GM11168 (cell line): ENCODE measurements around the gene GLRA3.

Source experiments
- in situ Hi-C: fragments of 300-500 bp; cut with MboI; formaldehyde crosslinking; loops from one replicate; pipeline ENCODE4 v1.12.0; 2022; ENCODE audit warnings: low sequenced_read_pairs; ENCODE audit not compliant: unreplicated experiment

The GLRA3 gene

DNA sequence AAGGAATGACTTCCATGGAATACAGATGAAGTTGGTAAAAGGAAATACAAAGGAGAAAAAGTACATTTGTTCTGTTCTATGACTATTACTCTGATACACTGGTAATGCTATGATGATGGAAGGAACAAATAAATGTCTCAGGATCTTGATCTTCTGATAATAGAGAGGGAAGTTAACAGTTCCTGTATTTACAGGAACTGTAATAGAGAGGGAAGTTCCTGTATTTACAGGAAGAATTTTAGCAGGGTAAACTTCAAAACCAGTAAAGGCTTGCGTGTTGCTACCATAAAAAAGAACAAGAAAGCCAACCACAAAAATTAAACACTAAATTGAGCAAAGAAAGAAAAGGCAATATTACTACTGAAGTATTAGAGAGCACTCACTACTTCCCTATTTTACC lies 215.1 kb downstream of the GLRA3 start:
- in situ Hi-C loops = no loop called here

DNA sequence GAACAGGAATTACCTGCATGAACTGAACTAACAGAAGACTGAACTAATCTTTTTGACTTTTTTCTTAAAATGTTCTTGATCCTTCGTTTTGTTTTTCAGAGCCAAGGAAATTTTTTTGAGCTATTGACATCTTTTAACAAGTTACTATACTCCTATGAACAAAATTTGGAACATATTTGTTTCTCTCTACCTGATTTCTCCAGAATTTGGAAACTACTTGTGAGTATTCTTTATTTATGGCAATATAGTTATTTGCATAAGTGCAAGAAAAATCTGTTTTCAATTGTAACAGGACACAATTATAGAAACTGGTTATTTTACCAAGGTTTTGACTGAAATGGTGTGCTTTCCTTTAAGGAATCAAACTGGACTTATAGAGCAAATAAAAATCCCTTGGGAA lies 217.3 kb downstream of the GLRA3 start:
- in situ Hi-C loops = no loop called here

DNA sequence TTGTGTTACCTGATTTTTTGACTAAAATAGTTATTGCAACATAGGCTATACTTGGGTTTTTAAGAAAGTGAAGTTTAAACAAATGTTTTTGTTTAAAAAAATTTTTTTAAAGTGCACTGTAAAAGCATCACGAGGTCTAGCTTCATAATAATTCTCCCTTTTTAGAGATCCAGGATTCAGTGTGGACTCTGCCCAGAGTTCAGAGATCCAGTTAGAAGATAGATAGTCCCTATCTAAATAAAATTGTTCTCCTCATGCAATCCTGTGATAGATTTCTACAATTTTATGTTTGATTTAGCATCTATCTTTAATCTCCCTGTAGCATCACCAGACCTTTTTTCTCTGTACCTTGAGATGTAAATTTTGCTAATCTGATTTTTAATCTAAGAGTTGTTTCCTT lies 221.3 kb downstream of the GLRA3 start:
- in situ Hi-C loops = no loop called here

DNA sequence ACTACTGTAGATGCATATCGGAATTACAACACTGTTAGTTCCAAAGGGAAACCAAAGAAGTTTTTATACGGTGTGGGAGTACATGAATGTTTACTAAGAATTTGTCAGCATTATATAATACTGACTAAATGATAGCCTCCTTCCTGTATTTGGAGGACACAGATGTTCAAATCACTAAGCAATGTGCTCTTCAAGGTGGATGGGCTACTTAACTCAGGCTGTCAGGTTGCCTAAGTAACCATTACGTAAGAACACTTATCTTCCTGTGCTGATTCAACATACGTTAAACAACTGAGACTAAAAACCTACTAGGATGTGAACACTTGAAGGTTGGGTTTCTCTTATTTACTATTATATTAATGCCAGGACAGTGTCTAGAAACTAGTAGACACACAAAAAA lies 224.8 kb downstream of the GLRA3 start:
- in situ Hi-C loops = no loop called here

DNA sequence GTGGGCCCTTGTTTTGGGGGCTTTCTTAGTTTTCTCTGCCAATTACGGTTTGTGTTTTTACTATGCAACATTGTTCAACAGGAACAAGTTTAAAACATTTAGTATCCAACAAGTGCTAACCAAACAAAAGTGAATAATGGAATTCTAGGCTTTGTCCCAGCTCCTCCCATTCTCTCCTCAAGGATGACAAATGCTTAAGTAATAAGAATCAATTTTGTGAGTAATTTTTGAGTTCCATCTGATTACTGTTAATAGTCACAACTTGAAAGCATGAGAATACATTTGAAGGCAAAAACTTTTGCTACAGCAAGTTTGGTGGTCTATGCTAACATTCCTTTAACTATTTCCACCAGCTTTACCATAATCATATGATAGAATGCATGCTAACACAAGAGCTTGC lies 228.7 kb downstream of the GLRA3 start:
- in situ Hi-C loops = no loop called here

DNA sequence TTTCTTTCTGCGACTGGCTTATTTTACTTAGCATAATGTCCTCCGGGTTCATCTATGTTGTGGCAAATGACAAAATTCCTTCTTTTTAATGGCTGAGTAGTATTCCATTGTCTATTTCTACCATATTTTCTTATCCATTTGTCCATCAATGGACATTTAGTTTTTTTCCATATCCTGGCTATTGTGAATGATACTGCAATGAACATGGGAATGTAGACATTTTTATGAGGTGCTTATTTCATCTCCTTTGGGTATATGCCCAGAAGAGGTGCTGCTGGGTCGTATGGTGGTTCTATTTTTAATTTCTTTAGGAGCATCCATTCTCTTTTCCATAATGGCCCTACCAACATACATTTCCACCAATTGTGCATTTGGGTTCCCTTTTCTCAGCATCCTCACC lies 230.2 kb downstream of the GLRA3 start:
- in situ Hi-C loops = no loop called here

DNA sequence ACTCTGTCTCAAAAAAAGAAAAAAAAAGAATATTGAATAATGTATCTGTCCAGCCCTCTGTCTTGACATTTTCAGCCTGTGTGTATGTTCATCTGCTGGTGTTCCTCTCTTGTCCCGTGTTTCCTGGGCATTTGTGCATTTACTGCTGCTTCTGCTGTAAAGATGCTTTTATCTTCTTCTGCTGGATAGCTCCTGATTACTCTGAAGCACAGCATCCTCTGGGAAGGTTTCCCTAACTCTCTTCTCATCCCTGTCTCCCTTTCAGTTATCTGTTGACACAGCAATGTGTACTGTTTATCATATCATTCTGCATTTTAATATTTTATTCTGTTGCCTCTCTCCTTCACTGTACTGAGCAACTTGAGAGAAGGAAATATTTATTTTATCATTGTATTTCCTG lies 232.5 kb downstream of the GLRA3 start:
- in situ Hi-C loops = no loop called here

DNA sequence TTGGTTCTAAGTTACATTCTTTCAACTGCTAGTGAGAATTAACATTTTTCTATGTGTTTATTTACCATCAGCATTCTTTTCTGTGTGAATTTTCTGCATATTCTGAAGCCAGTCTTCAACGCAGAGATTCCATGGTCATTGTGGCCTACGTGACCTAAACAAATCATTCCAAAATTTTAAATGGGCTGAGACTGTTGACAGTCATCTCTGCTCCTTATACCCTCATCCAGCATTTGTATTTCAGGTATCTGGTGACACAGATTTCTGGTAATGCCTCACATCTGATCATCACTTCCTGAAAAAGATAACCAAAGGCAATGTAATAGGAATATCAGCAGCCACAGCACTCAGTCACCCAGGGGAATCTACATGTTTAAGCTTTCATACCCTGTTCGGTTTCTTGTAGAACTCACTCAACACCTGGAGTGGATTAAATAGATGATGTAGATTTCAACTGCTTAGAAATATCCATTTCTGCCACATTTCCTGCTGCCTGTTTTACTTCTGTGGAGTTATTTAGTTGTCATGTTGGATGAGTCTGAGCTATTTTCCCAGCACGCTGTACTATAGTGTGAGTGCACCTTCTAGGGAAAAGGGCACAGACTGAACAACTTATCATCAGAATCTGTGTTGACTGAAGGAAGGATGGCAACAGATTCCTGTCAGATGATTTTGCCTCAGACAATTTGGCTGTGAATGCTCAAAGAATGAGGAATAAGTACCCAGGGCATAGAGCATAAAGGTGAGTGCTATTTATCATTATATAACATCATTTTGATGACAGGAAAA lies 233.7 kb downstream of the GLRA3 start:
- in situ Hi-C loops = no loop called here

DNA sequence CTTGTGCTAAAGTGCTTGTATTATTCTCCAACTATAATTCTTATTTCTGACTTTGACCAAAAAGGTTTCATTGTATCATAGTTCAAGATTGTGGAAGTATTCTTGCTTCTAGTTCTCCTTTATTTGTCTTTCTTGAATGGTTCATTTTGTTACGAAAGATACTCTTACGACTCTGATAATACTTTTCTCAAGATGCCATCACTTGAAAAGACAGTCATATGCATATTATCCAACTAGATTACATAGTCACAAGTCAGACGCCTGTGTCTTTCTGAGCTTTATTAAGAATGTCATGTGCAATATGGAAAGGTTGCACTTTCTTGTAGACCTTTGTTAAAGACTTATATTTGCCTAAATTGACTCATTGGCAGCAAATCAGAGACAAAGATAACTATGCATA lies 235.3 kb downstream of the GLRA3 start:
- in situ Hi-C loops = no loop called here

DNA sequence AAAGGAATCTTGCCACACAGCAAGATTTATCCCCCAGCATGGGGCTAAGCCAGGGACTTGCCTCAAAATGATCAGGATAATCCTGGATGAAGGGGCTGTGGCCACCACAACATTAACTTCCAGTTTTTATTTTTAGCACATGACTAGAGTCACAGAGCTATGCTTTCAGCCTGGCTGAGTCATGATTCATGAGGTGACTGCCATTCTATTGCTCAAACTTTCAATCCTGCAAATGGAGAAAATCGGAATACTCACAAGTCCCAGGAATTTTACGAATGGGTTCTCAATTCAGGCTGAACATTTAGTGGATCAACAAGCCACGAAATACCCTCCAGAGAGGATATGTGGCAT lies 236.1 kb downstream of the GLRA3 start:
- in situ Hi-C loops = no loop called here

DNA sequence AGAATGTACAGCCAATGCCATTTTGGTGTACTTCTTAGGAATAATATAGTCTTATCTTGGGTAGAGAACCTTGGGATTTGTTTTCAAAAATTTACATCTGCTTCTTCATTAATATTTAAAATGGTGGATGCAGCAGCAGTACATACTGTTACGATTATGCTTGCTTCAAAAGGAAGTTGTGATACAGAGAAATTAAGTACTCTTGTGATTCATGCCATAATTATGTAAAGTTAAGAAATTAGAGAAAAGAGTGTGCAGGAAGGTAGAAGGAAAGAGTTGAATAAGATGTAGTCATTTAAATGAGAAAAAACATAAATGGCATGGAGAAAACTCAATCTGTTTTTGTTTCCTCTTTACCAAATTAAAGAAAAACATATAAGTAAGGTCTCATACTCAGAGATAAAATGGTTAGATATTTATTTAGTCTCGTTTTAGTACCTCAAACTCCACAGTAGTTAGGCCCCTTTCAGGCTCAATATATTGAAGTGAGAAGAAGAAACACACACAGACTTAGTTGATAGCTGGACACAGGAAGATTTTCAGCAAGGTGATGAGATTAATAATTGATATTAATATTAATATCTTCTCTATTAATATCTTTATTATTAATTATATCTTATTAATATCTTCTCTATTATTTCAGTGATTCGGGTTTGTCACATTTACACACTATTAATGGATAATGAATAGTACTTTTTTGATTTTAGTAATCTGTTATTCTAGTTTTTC lies 236.6 kb downstream of the GLRA3 start:
- in situ Hi-C loops = no loop called here

DNA sequence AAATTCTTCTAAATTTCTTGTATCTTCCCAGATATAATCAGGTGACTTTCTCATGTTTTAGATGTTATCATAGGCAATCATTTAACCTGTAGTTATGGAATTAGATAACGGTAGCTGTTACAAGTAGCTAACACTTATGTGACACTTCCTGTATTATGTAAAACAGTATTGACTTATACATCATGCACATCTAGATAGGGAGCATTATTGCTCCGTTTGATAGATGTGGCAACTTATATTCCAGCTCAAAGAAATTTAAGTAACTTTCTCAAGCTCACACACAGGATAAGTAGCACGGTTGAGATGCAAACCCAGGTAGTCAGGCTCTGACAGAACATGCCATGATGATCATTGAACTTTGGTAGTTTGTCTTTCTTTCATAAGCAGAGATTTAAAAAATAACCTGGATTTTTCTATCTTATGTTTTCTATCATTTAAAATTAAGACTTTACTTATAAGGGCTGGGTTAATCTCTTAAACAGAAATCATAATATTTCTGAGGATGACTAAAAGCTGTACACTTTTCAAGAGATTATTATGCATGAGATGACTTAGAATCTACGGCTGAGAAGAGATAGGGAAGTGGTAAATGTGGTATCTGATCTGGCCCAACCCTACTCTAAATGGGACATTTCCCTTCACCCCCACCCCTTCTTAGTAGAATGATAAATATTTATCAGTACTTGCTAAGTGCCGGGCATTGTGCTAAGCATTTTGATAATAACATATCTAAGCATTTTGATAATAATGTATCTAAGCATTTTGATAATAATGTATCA lies 237.6 kb downstream of the GLRA3 start:
- in situ Hi-C loops = no loop called here

DNA sequence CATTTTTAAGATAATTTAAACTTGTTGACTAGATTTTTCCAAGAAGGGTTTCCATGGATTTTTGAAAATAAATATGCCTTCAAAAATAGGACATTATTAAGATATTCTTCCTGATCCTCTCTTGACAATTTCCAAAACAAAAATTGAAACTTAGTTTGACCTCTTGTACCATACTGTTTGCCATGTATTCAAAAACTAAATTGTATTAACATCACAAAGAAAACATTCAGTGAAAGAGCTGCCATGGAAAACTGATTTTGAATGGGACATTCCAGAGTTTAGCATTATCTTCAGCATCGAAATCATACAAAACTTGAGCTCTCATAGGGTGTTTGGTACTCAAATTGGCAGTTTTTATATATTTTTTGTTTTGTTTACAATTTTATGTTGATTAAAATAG lies 238.7 kb downstream of the GLRA3 start:
- in situ Hi-C loops = no loop called here
